Endothelial cell of umbilical vein (primary cell): ENCODE data around the gene FIGLA. TPM values are rescaled to one million over a fixed set of nuclear protein-coding genes. Genes with fewer than 3 reads are reported as not detected.

ENCODE experiments used
- BruUV-seq: library from RNA; stranded (reverse); fragments of 400-500 nt; replicated peaks from 2 replicates; lab custom pipeline; 2021; lab: Mats Ljungman, UMichigan
- CTCF ChIA-PET: fragments of 300-600, 350-600 bp; sonication (Branson Sonifier 250); formaldehyde crosslinking; loops from one replicate; lab custom pipeline; 2021; ENCODE audit warnings: antibody characterized with exemption, inconsistent platforms; lab: Charles Lee
- POLR2A ChIA-PET: fragments of 300-600, 350-600 bp; sonication (Branson Sonifier 250); formaldehyde crosslinking; loops from one replicate; lab custom pipeline; 2021; ENCODE audit warnings: antibody characterized with exemption, inconsistent platforms; lab: Charles Lee
- DNase-seq: peaks from one replicate; pipeline ENCODE4 v3.0.0-alpha.2; 2011; ENCODE audit warnings: low read depth, low spot score
- FAIRE-seq: peaks from 2 replicates; lab custom pipeline; 2011; peaks lifted over from hg19 to GRCh38; lab: Jason Lieb, UNC
- H2AFZ ChIP-seq: 2 replicates; pipeline ENCODE4 v1.6.0; 2012; ENCODE audit warnings: low read depth, low read length, control low read depth, inconsistent platforms
- H3K27ac ChIP-seq: 2 replicates; pipeline ENCODE4 v1.5.1; 2011; ENCODE audit warnings: low read depth, mild to moderate bottlenecking, control low read depth, low read length, moderate library complexity; ENCODE audit not compliant: insufficient read depth
- H3K27me3 ChIP-seq, 2 experiments: 2 replicates each; pipeline versions ENCODE4 v1.6.0 to v1.6.1; 2011; ENCODE audit warnings: low read length in 2 of 2, mixed read lengths in 1 of 2; ENCODE audit not compliant: control insufficient read depth in 2 of 2, insufficient read depth in 2 of 2
- H3K36me3 ChIP-seq, 2 experiments: 2 replicates in 1 of 2; 3 replicates in 1 of 2; pipeline ENCODE4 v1.5.1; 2011; ENCODE audit warnings: low read length in 2 of 2, mild to moderate bottlenecking in 1 of 2, moderate library complexity in 1 of 2; ENCODE audit not compliant: control insufficient read depth in 2 of 2, insufficient read depth in 2 of 2; ENCODE audit errors: extremely low read depth in 1 of 2
- H3K4me1 ChIP-seq: 3 replicates; pipeline ENCODE4 v1.5.1; 2011; ENCODE audit warnings: mild to moderate bottlenecking, low read length; ENCODE audit not compliant: control insufficient read depth, insufficient read depth; ENCODE audit errors: extremely low read depth
- H3K4me2 ChIP-seq: 2 replicates; pipeline ENCODE4 v1.6.1; 2011; ENCODE audit warnings: low read length, control low read depth, mixed read lengths; ENCODE audit not compliant: insufficient read depth
- H3K4me3 ChIP-seq, 3 experiments: fragments of 200-600 bp in 1 of 3; sonication (generic), shearing (Covaris generic) in 1 of 3; replicated peaks in 1 of 3; 2 replicates each; pipeline ENCODE4 v1.5.1; 2011 to 2016; ENCODE audit warnings: control low read depth in 3 of 3, low read length in 3 of 3, mild to moderate bottlenecking in 2 of 3, inconsistent platforms in 1 of 3, low read depth in 1 of 3, moderate library complexity in 1 of 3; ENCODE audit not compliant: insufficient read depth in 1 of 3
- H3K79me2 ChIP-seq: 2 replicates; pipeline ENCODE4 v1.6.0; 2012; ENCODE audit warnings: low read length, inconsistent platforms; ENCODE audit not compliant: control insufficient read depth, insufficient read depth
- H3K9ac ChIP-seq: replicated peaks from 2 replicates; pipeline ENCODE3; 2011; ENCODE audit warnings: low read length, control low read depth; ENCODE audit not compliant: insufficient read depth; ENCODE audit errors: extremely low read depth
- H3K9me1 ChIP-seq: replicated peaks from 3 replicates; pipeline ENCODE4 v1.6.0; 2011; ENCODE audit warnings: mild to moderate bottlenecking, low read length; ENCODE audit not compliant: control insufficient read depth, insufficient read depth; ENCODE audit errors: extremely low read depth
- H3K9me3 ChIP-seq: replicated peaks from 2 replicates; pipeline ENCODE4 v1.5.1; 2012; ENCODE audit warnings: low read length, inconsistent platforms; ENCODE audit not compliant: control insufficient read depth, insufficient read depth
- H4K20me1 ChIP-seq: replicated peaks from 2 replicates; pipeline ENCODE3; 2011; ENCODE audit warnings: mild to moderate bottlenecking, low read length; ENCODE audit not compliant: control insufficient read depth, insufficient read depth; ENCODE audit errors: extremely low read depth
- JUN ChIP-seq: IDR thresholded peaks from 2 replicates; pipeline ENCODE4 v1.6.1; 2011; ENCODE audit warnings: borderline replicate concordance, low read depth; ENCODE audit not compliant: insufficient read length, insufficient read depth
- MAX ChIP-seq: IDR thresholded peaks from 2 replicates; pipeline ENCODE4 v1.6.1; 2011; ENCODE audit not compliant: insufficient read depth, insufficient read length
- POLR2AphosphoS5 ChIP-seq: IDR thresholded peaks from 2 replicates; pipeline ENCODE4 v1.6.1; 2012; ENCODE audit warnings: low read depth, mild to moderate bottlenecking, control low read depth, low read length, moderate library complexity; ENCODE audit not compliant: insufficient read depth
- dilution Hi-C: fragments of 300-500 bp; cut with MboI; formaldehyde crosslinking; loops from one replicate; pipeline ENCODE4 v1.15.0; 2019; ENCODE audit warnings: low sequenced_read_pairs; ENCODE audit not compliant: extremely low pct_ligation_motif_present
- intact Hi-C: fragments of 100-400 bp; cut with micrococcal nuclease; formaldehyde crosslinking; loops from one replicate; pipeline ENCODE4 v1.10.0; 2022
- polyA plus RNA-seq, 4 experiments: library from polyadenylated mRNA; depleted of rRNA in 3 of 4; stranded (reverse) in 3 of 4; unstranded in 1 of 4; fragments of >200 nt; gene quantifications; 2 replicates each; pipeline versions ENCODE4 v1.2.1 to v1.2.3, GENCODE V29; 2011 to 2012; ENCODE audit warnings: missing spikeins in 1 of 4
- total RNA-seq: library from RNA; stranded (reverse); gene quantifications from 2 replicates; pipeline ENCODE4 v1.2.3, GENCODE V29; 2021

The FIGLA gene
- total and polyA plus RNA-seq, 2 donors (not counting 3 experiments of a cell fraction or from before 2014, with no cell fraction given), result not detected

- H3K4me2 ChIP-seq, result no peak overlapping the region
- no TSS peak for BruUV-seq
- dilution Hi-C loops, result no loop called here
- CTCF ChIA-PET, result no interaction called here
- H3K4me1 ChIP-seq, result no peaks in the 10 kb centered on the region
- H2AFZ ChIP-seq, result no peak overlapping the region
- no peak for TF ChIP-seq MAX
- TF ChIP-seq JUN, result no peak
- H3K9me3 ChIP-seq, result no peaks in the 10 kb centered on the region
- no peaks in the 10 kb centered on the region for H3K36me3 ChIP-seq
- H3K9ac ChIP-seq, result no peak overlapping the region
- no peak overlapping the region for H3K27ac ChIP-seq
- intact Hi-C loops, result no loop called here
- DNase-seq, result no peak
- H3K79me2 ChIP-seq, result no peaks in the 10 kb centered on the region
- H3K27me3 ChIP-seq, result peaks cover 7 to 11% of the 10 kb centered on the region in 2 experiments
- no peaks in the 10 kb centered on the region for H4K20me1 ChIP-seq
- H3K9me1 ChIP-seq, result no peaks in the 10 kb centered on the region
- POLR2A ChIA-PET, result no interaction called here
- no peak overlapping the region for H3K4me3 ChIP-seq
- FAIRE-seq, result no peak
These were observed 44.1 kb downstream of the FIGLA start for GRCh38 chr2:70746094-70746974.

GRCh38 chr2:70745276-70745825, 45.1 kb downstream of the FIGLA start:
- intact Hi-C loops (no loop called here), dilution Hi-C loops (no loop called here)
- DNase-seq, result no peak
- H3K79me2 ChIP-seq, result no peaks in the 10 kb centered on the region
- no peaks in the 10 kb centered on the region for H3K36me3 ChIP-seq
- peaks cover 3 to 14% of the 10 kb centered on the region in 2 experiments for H3K27me3 ChIP-seq
- BruUV-seq, result no TSS peak
- no peak overlapping the region for H3K4me2 ChIP-seq
- no peak overlapping the region for H2AFZ ChIP-seq
- no peaks in the 10 kb centered on the region for H4K20me1 ChIP-seq
- no peaks in the 10 kb centered on the region for H3K4me1 ChIP-seq
- FAIRE-seq, result no peak
- no peaks in the 10 kb centered on the region for H3K9me3 ChIP-seq
- TF ChIP-seq POLR2AphosphoS5, result no peak
- ChIA-PET CTCF (no interaction called here), POLR2A (no interaction called here)
- H3K4me3 ChIP-seq, result no peak overlapping the region
- no peak overlapping the region for H3K27ac ChIP-seq
- no peaks in the 10 kb centered on the region for H3K9me1 ChIP-seq
- no peak overlapping the region for H3K9ac ChIP-seq
